ENCODE results near the gene LTBP2. TPM values are rescaled to one million over a fixed set of nuclear protein-coding genes. Genes with fewer than 3 reads are reported as not detected.
A peak's percentile ranks its signal among the peaks of the same experiment; 100 is the strongest.

The LTBP2 gene
- total RNA-seq, 1 experiment from 2014 or later, result 1.5 TPM

- RAD21 ChIA-PET (ENCODE audit: low non-redundant PET in 1 of 2, low total read pairs in 2 of 2, uncharacterized antibody in 2 of 2, unreplicated experiment in 2 of 2), result no interaction called here
- intact Hi-C loops (cut with micrococcal nuclease), result no loop called here
- ATAC-seq (no peak), DNase-seq (ENCODE audit: low read depth, low spot score) (no peak)
- Histone ChIP-seq H3K9ac (ENCODE audit: low read length) (no peak overlapping the region), H3K27me3 (ENCODE audit: insufficient read depth, low read length) (no peaks in the 10 kb centered on the region), H3K9me3 (ENCODE audit: control insufficient read depth in 1 of 2, insufficient read depth in 1 of 2, low read depth in 1 of 2, low read length in 2 of 2) (no peaks in the 10 kb centered on the region), H3K4me3 (replicated peaks in 1 of 2; ENCODE audit: low read depth in 1 of 2, low read length in 2 of 2) (no peak overlapping the region), H3K36me3 (ENCODE audit: control insufficient read depth in 1 of 2, insufficient read depth in 2 of 2, low read length in 2 of 2) (no peaks in the 10 kb centered on the region), H3K9me2 (ENCODE audit: insufficient read depth) (no peaks in the 10 kb centered on the region), H3K4me2 (ENCODE audit: low read length) (no peak overlapping the region), H3K27ac (ENCODE audit: low read depth, low read length) (no peak overlapping the region), H3K4me1 (ENCODE audit: control insufficient read depth in 1 of 2, insufficient read depth in 2 of 2, low read length in 2 of 2) (peaks cover 48 to 77% of the 10 kb centered on the region in 2 experiments), H3K79me2 (ENCODE audit: insufficient read depth, low read length) (no peaks in the 10 kb centered on the region), H4K20me1 (ENCODE audit: insufficient read depth) (no peaks in the 10 kb centered on the region), H2AFZ (ENCODE audit: low read depth, low read length, poor library complexity, severe bottlenecking) (no peak overlapping the region)
- no TSS peak for BruUV-seq (replicated peaks)
- POLR2A ChIA-PET, result no interaction called here
- CTCF ChIA-PET, result no interaction called here
- TF ChIP-seq EZH2phosphoT487 (IDR thresholded peaks at IDR 0.05; ENCODE audit: borderline replicate concordance), result no peak
- no peak for TF ChIP-seq TCF7L2 (IDR thresholded peaks at IDR 0.05; ENCODE audit: borderline replicate concordance, extremely low read depth, insufficient read depth, insufficient read length)
- TF ChIP-seq CTCF (IDR thresholded peaks at IDR 0.05 in 2 of 3, conservative IDR thresholded peaks at IDR 0.05 in 1 of 3; ENCODE audit: borderline replicate concordance in 1 of 3, insufficient read depth in 1 of 3, low read depth in 2 of 3, low read length in 2 of 3), result no peak
- TF ChIP-seq YY1 (IDR thresholded peaks at IDR 0.05; ENCODE audit: extremely low read depth, insufficient replicate concordance, low read depth, low read length), result no peak
- TF ChIP-seq FOSL1 (IDR thresholded peaks at IDR 0.05; ENCODE audit: low read depth), result no peak
- TF ChIP-seq POLR2A (IDR thresholded peaks at IDR 0.05; ENCODE audit: borderline replicate concordance, extremely low read depth, insufficient read depth, insufficient read length), result no peak
These were observed 43.7 kb downstream of the LTBP2 start for GRCh38 chr14:74568380-74568649.

GRCh38 chr14:74567646-74568379 lies 44.2 kb downstream of the LTBP2 start:
- Histone ChIP-seq H3K9me3 (ENCODE audit: control insufficient read depth in 1 of 2, insufficient read depth in 1 of 2, low read depth in 1 of 2, low read length in 2 of 2) (no peaks in the 10 kb centered on the region), H3K4me2 (ENCODE audit: low read length) (peak overlapping the region; percentile 65), H2AFZ (ENCODE audit: low read depth, low read length, poor library complexity, severe bottlenecking) (no peak overlapping the region), H3K9me2 (ENCODE audit: insufficient read depth) (no peaks in the 10 kb centered on the region), H3K27ac (ENCODE audit: low read depth, low read length) (no peak overlapping the region; the same call in 1 of the 2 replicates), H3K4me3 (replicated peaks in 1 of 2; ENCODE audit: low read depth in 1 of 2, low read length in 2 of 2) (no peak overlapping the region), H3K9ac (ENCODE audit: low read length) (peak overlapping the region; percentile 43; the same call in 1 of the 2 replicates), H3K27me3 (ENCODE audit: insufficient read depth, low read length) (no peaks in the 10 kb centered on the region), H3K4me1 (ENCODE audit: control insufficient read depth in 1 of 2, insufficient read depth in 2 of 2, low read length in 2 of 2) (peaks cover 43 to 77% of the 10 kb centered on the region in 2 experiments), H4K20me1 (ENCODE audit: insufficient read depth) (no peaks in the 10 kb centered on the region), H3K36me3 (ENCODE audit: control insufficient read depth in 1 of 2, insufficient read depth in 2 of 2, low read length in 2 of 2) (no peaks in the 10 kb centered on the region), H3K79me2 (ENCODE audit: insufficient read depth, low read length) (no peaks in the 10 kb centered on the region)
- DNase-seq (ENCODE audit: low read depth, low spot score), result no peak
- no TSS peak for BruUV-seq (replicated peaks)
- ChIA-PET CTCF (interaction anchor here (1.2 kb wide), 1 partner anchor 41 kb away, joined by 3 read pairs; no protein-coding TSS in a partner anchor), RAD21 (ENCODE audit: low non-redundant PET in 1 of 2, low total read pairs in 2 of 2, uncharacterized antibody in 2 of 2, unreplicated experiment in 2 of 2) (no interaction called here), POLR2A (no interaction called here)
- no peak for ATAC-seq
- intact Hi-C loops (cut with micrococcal nuclease), result no loop called here
- TF ChIP-seq ZFX (IDR thresholded peaks at IDR 0.05), result no peak
- no peak for TF ChIP-seq ATF3 (IDR thresholded peaks at IDR 0.05)
- TF ChIP-seq SP1 (IDR thresholded peaks at IDR 0.05; ENCODE audit: low read depth), result no peak
- TF ChIP-seq EZH2 (IDR thresholded peaks at IDR 0.05), result no peak
- TF ChIP-seq JUND (IDR thresholded peaks at IDR 0.05), result no peak
- no peak for TF ChIP-seq MAX (IDR thresholded peaks at IDR 0.05)
- no peak for TF ChIP-seq POLR2AphosphoS5 (IDR thresholded peaks at IDR 0.05; ENCODE audit: low read depth, low read length)
- no peak for TF ChIP-seq TCF7L2 (IDR thresholded peaks at IDR 0.05; ENCODE audit: borderline replicate concordance, extremely low read depth, insufficient read depth, insufficient read length)
- TF ChIP-seq YY1 (IDR thresholded peaks at IDR 0.05; ENCODE audit: extremely low read depth, insufficient replicate concordance, low read depth, low read length), result no peak
- no peak for TF ChIP-seq CBX3 (IDR thresholded peaks at IDR 0.05; ENCODE audit: low read depth)
- no peak for TF ChIP-seq CEBPB (IDR thresholded peaks at IDR 0.05; ENCODE audit: low read depth)
- no peak for TF ChIP-seq CTCF (IDR thresholded peaks at IDR 0.05 in 2 of 3, conservative IDR thresholded peaks at IDR 0.05 in 1 of 3; ENCODE audit: borderline replicate concordance in 1 of 3, insufficient read depth in 1 of 3, low read depth in 2 of 3, low read length in 2 of 3)
